ENCODE results near the gene TPRX2. TPM values are rescaled to one million over a fixed set of nuclear protein-coding genes. Genes with fewer than 3 reads are reported as not detected.

TPRX2 gene
- total RNA-seq, 1 experiment from 2014 or later = not detected

GRCh38 chr19:47824396-47824795 is 34.6 kb upstream of the TPRX2 start:
- intact Hi-C loops (cut with micrococcal nuclease; ENCODE audit: unreplicated experiment) = no loop called here
- ChIA-PET CTCF (no interaction called here), POLR2A (ENCODE audit: low non-redundant PET) (no interaction called here)
- no peak for DNase-seq (ENCODE audit: low spot score)
- no peaks in the 10 kb centered on the region for H3K9me3 ChIP-seq (ENCODE audit: low read depth, low read length, poor library complexity, severe bottlenecking)
- TF ChIP-seq EZH2 (IDR thresholded peaks at IDR 0.05; ENCODE audit: borderline replicate concordance, low read depth, low read length, poor library complexity, severe bottlenecking) (no peak), CTCF (conservative IDR thresholded peaks at IDR 0.05; ENCODE audit: low read depth, low read length) (no peak)
- no peak overlapping the region for H3K27ac ChIP-seq (ENCODE audit: low read depth, low read length, poor library complexity, severe bottlenecking)
- BruUV-seq (replicated peaks) = no TSS peak
- no peaks in the 10 kb centered on the region for H3K4me1 ChIP-seq (ENCODE audit: insufficient read depth, low read length, poor library complexity, severe bottlenecking)
- no peak overlapping the region for H3K4me3 ChIP-seq (ENCODE audit: low read depth, low read length, poor library complexity, severe bottlenecking)
- no peaks in the 10 kb centered on the region for H3K27me3 ChIP-seq (replicated peaks; ENCODE audit: insufficient read depth, low read depth, low read length, poor library complexity)
- H3K36me3 ChIP-seq (ENCODE audit: insufficient read depth, low read length, poor library complexity, severe bottlenecking) = no peaks in the 10 kb centered on the region

GRCh38 chr19:47826800-47827199 is 32.2 kb upstream of the TPRX2 start:
- Histone ChIP-seq H3K4me3 (ENCODE audit: low read depth, low read length, poor library complexity, severe bottlenecking) (no peak overlapping the region), H3K27ac (ENCODE audit: low read depth, low read length, poor library complexity, severe bottlenecking) (no peak overlapping the region), H3K27me3 (replicated peaks; ENCODE audit: insufficient read depth, low read depth, low read length, poor library complexity) (no peaks in the 10 kb centered on the region), H3K36me3 (ENCODE audit: insufficient read depth, low read length, poor library complexity, severe bottlenecking) (no peaks in the 10 kb centered on the region), H3K4me1 (ENCODE audit: insufficient read depth, low read length, poor library complexity, severe bottlenecking) (no peaks in the 10 kb centered on the region), H3K9me3 (ENCODE audit: low read depth, low read length, poor library complexity, severe bottlenecking) (no peaks in the 10 kb centered on the region)
- TF ChIP-seq EZH2 (IDR thresholded peaks at IDR 0.05; ENCODE audit: borderline replicate concordance, low read depth, low read length, poor library complexity, severe bottlenecking) = no peak
- TF ChIP-seq CTCF (conservative IDR thresholded peaks at IDR 0.05; ENCODE audit: low read depth, low read length) = no peak
- CTCF ChIA-PET = no interaction called here
- POLR2A ChIA-PET (ENCODE audit: low non-redundant PET) = no interaction called here
- no peak for DNase-seq (ENCODE audit: low spot score)
- BruUV-seq (replicated peaks) = no TSS peak
- intact Hi-C loops (cut with micrococcal nuclease; ENCODE audit: unreplicated experiment) = no loop called here

GRCh38 chr19:47832723-47833122 is 26.3 kb upstream of the TPRX2 start:
- CTCF ChIA-PET = no interaction called here
- no peak overlapping the region for H3K27ac ChIP-seq (ENCODE audit: low read depth, low read length, poor library complexity, severe bottlenecking)
- H3K4me3 ChIP-seq (ENCODE audit: low read depth, low read length, poor library complexity, severe bottlenecking) = no peak overlapping the region
- no peaks in the 10 kb centered on the region for H3K4me1 ChIP-seq (ENCODE audit: insufficient read depth, low read length, poor library complexity, severe bottlenecking)
- POLR2A ChIA-PET (ENCODE audit: low non-redundant PET) = no interaction called here
- no peaks in the 10 kb centered on the region for H3K27me3 ChIP-seq (replicated peaks; ENCODE audit: insufficient read depth, low read depth, low read length, poor library complexity)
- DNase-seq (ENCODE audit: low spot score) = no peak
- BruUV-seq (replicated peaks) = no TSS peak
- TF ChIP-seq CTCF (conservative IDR thresholded peaks at IDR 0.05; ENCODE audit: low read depth, low read length) = no peak
- no peak for TF ChIP-seq EZH2 (IDR thresholded peaks at IDR 0.05; ENCODE audit: borderline replicate concordance, low read depth, low read length, poor library complexity, severe bottlenecking)
- intact Hi-C loops (cut with micrococcal nuclease; ENCODE audit: unreplicated experiment) = no loop called here
- H3K9me3 ChIP-seq (ENCODE audit: low read depth, low read length, poor library complexity, severe bottlenecking) = no peaks in the 10 kb centered on the region
- H3K36me3 ChIP-seq (ENCODE audit: insufficient read depth, low read length, poor library complexity, severe bottlenecking) = no peaks in the 10 kb centered on the region
